SK-N-SH (cell line): ENCODE data around the gene DPM2. TPM values are rescaled to one million over a fixed set of nuclear protein-coding genes. Genes with fewer than 3 reads are reported as not detected.

Source experiments
- CTCF ChIA-PET: fragments of 300-600, 350-600 bp; formaldehyde crosslinking; extraction: SDS; loops from one replicate; lab custom pipeline; 2021; lab: Yijun Ruan, JAX
- POLR2A ChIA-PET: fragments of 350-600 bp; sonication (Branson Sonifier 250); formaldehyde crosslinking; extraction: SDS; loops from one replicate; lab custom pipeline; 2020; ENCODE audit warnings: antibody characterized with exemption, inconsistent platforms; lab: Yijun Ruan, JAX
- DNase-seq: peaks from one replicate; pipeline ENCODE4 v3.0.0; 2012
- H2AFZ ChIP-seq: fragments of 200-600 bp; sonication (generic); 2 replicates; pipeline ENCODE4 v1.8.1; 2016; ENCODE audit warnings: antibody characterized with exemption, mild to moderate bottlenecking, low read depth
- H3F3A ChIP-seq: fragments of 200-600 bp; sonication (generic); replicated peaks from 2 replicates; pipeline ENCODE3; 2016; ENCODE audit warnings: antibody characterized with exemption, mild to moderate bottlenecking; ENCODE audit not compliant: insufficient read depth
- H3K27ac ChIP-seq, 2 experiments: fragments of 200-500 bp in 1 of 2; fragments of 200-600 bp in 1 of 2; sonication (Bioruptor generic) in 1 of 2; sonication (generic), shearing (Covaris generic) in 1 of 2; 2 replicates each; pipeline versions ENCODE4 v1.5.1 to v1.6.1; 2014 to 2016; ENCODE audit warnings: low read depth in 2 of 2, inconsistent platforms in 1 of 2, low read length in 1 of 2, mild to moderate bottlenecking in 1 of 2, mixed read lengths in 1 of 2
- H3K27me3 ChIP-seq: fragments of 200-600 bp; sonication (generic), shearing (Covaris generic); 2 replicates; pipeline ENCODE4 v1.6.1; 2016; ENCODE audit warnings: mixed run types; ENCODE audit not compliant: insufficient read depth
- H3K36me3 ChIP-seq, 2 experiments: fragments of 200-500 bp in 1 of 2; fragments of 200-600 bp in 1 of 2; sonication (Bioruptor generic) in 1 of 2; sonication (generic) in 1 of 2; replicated peaks in 1 of 2; 2 replicates each; pipeline versions ENCODE3 to v1.5.1; 2014 to 2016; ENCODE audit warnings: low read length in 1 of 2, mild to moderate bottlenecking in 1 of 2; ENCODE audit not compliant: insufficient read depth in 2 of 2, control insufficient read depth in 1 of 2
- H3K4me1 ChIP-seq, 2 experiments: fragments of 200-500 bp in 1 of 2; fragments of 200-600 bp in 1 of 2; sonication (Bioruptor generic) in 1 of 2; sonication (generic), shearing (Covaris generic) in 1 of 2; 2 replicates each; pipeline versions ENCODE4 v1.5.1 to v1.6.1; 2014 to 2016; ENCODE audit warnings: low read depth in 1 of 2, low read length in 1 of 2, mixed run types in 1 of 2; ENCODE audit not compliant: insufficient read depth in 2 of 2, control insufficient read depth in 1 of 2
- H3K4me2 ChIP-seq: fragments of 200-600 bp; sonication (generic), shearing (Covaris generic); 2 replicates; pipeline ENCODE4 v1.6.1; 2017; ENCODE audit warnings: mixed run types
- H3K4me3 ChIP-seq, 2 experiments: fragments of 200-500 bp in 1 of 2; fragments of 200-600 bp in 1 of 2; sonication (Bioruptor generic) in 1 of 2; sonication (generic), shearing (Covaris generic) in 1 of 2; 2 replicates each; pipeline versions ENCODE4 v1.5.1 to v1.8.1; 2014 to 2016; ENCODE audit warnings: low read depth in 2 of 2, inconsistent platforms in 1 of 2, low read length in 1 of 2, mild to moderate bottlenecking in 1 of 2, mixed read lengths in 1 of 2, moderate library complexity in 1 of 2
- H3K79me2 ChIP-seq: fragments of 200-600 bp; sonication (generic); 2 replicates; pipeline ENCODE4 v1.8.1; 2017; ENCODE audit warnings: mild to moderate bottlenecking; ENCODE audit not compliant: insufficient read depth
- H3K9ac ChIP-seq: fragments of 200-600 bp; sonication (generic); 2 replicates; pipeline ENCODE4 v1.6.1; 2017; ENCODE audit warnings: mixed run types
- H3K9me2 ChIP-seq: fragments of 200-600 bp; sonication (generic); 2 replicates; pipeline ENCODE4 v1.6.1; 2017; ENCODE audit warnings: mixed run types
- H3K9me3 ChIP-seq: fragments of 200-600 bp; sonication (generic); 2 replicates; pipeline ENCODE4 v1.6.1; 2017; ENCODE audit warnings: mixed run types, mild to moderate bottlenecking, moderate library complexity
- H4K20me1 ChIP-seq: fragments of 200-600 bp; sonication (generic); 2 replicates; pipeline ENCODE4 v1.6.1; 2017; ENCODE audit warnings: mild to moderate bottlenecking, mixed run types; ENCODE audit not compliant: insufficient read depth
- MEF2A ChIP-seq: IDR thresholded peaks from 2 replicates; pipeline ENCODE4 v1.4.0; 2012; ENCODE audit warnings: low read depth, borderline replicate concordance
- MXI1 ChIP-seq: IDR thresholded peaks from 2 replicates; pipeline ENCODE4 v1.6.1; 2012; ENCODE audit warnings: mild to moderate bottlenecking, low read depth, low read length, improper control_type of control experiment
- NFIC ChIP-seq: IDR thresholded peaks from 2 replicates; pipeline ENCODE4 v1.4.0; 2012; ENCODE audit warnings: borderline replicate concordance
- TAF1 ChIP-seq: IDR thresholded peaks from 2 replicates; pipeline ENCODE4 v1.6.1; 2012; ENCODE audit warnings: low read depth, mild to moderate bottlenecking, low read length, moderate library complexity, borderline replicate concordance
- YY1 ChIP-seq: IDR thresholded peaks from 2 replicates; pipeline ENCODE4 v1.4.0; 2012; ENCODE audit warnings: low read depth, mild to moderate bottlenecking
- WGBS: methylation state at CpG from one replicate; pipeline ENCODE4 v1.1.6; 2017; ENCODE audit warnings: low lambda C conversion rate; 5-methylcytosine and 5-hydroxymethylcytosine counted together
- polyA plus RNA-seq, 3 experiments: library from polyadenylated mRNA; depleted of rRNA; stranded (reverse); fragments of >200 nt; gene quantifications; 2 replicates each; pipeline ENCODE4 v1.2.3, GENCODE V29; 2012
- TF ChIP-seq, protein P1 (sequence below): fragments of 200-600 bp; sonication (generic); IDR thresholded peaks from 2 replicates; pipeline ENCODE4 v1.6.1; 2017; ENCODE audit warnings: antibody characterized with exemption, mild to moderate bottlenecking, moderate library complexity
- TF ChIP-seq, protein P2 (sequence below): IDR thresholded peaks from 2 replicates; pipeline ENCODE4 v1.4.0; 2012; ENCODE audit warnings: low read depth, borderline replicate concordance
- TF ChIP-seq, protein P3 (sequence below): IDR thresholded peaks from 2 replicates; pipeline ENCODE4 v1.4.0; 2012; ENCODE audit warnings: low read depth, borderline replicate concordance

DPM2 gene
- polyA plus RNA-seq, 1 of the 3 experiments (the other 2 are of a cell fraction): 106 TPM

DNA sequence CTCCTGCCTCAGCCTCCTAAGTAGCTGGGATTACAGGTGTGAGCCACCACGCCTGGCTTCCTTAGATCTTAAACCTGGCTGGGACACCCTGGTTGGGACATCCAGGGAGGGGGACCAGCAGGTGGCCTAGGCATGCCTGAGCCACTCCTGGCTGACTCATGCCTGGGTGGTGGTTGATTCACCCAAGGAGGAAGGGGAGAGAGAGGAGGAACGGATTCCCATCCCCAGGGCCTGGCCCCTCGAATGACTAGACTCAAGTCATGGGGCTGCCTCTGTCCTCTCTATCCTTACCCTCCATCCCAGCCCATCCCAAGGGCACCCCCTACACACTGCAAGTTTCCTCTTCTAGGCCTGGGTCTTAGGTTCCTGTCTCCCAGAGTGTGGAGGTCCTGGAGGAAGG lies 30.4 kb upstream of the DPM2 start (continued):
- TF ChIP-seq, protein P1, sequence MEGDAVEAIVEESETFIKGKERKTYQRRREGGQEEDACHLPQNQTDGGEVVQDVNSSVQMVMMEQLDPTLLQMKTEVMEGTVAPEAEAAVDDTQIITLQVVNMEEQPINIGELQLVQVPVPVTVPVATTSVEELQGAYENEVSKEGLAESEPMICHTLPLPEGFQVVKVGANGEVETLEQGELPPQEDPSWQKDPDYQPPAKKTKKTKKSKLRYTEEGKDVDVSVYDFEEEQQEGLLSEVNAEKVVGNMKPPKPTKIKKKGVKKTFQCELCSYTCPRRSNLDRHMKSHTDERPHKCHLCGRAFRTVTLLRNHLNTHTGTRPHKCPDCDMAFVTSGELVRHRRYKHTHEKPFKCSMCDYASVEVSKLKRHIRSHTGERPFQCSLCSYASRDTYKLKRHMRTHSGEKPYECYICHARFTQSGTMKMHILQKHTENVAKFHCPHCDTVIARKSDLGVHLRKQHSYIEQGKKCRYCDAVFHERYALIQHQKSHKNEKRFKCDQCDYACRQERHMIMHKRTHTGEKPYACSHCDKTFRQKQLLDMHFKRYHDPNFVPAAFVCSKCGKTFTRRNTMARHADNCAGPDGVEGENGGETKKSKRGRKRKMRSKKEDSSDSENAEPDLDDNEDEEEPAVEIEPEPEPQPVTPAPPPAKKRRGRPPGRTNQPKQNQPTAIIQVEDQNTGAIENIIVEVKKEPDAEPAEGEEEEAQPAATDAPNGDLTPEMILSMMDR: no peak; the same call in 1 of the 2 replicates
- no peak for TF ChIP-seq TAF1
- no peak for TF ChIP-seq MEF2A
- TF ChIP-seq, protein P2, sequence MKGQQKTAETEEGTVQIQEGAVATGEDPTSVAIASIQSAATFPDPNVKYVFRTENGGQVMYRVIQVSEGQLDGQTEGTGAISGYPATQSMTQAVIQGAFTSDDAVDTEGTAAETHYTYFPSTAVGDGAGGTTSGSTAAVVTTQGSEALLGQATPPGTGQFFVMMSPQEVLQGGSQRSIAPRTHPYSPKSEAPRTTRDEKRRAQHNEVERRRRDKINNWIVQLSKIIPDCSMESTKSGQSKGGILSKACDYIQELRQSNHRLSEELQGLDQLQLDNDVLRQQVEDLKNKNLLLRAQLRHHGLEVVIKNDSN: no peak
- TF ChIP-seq YY1: no peak
- TF ChIP-seq, protein P3, sequence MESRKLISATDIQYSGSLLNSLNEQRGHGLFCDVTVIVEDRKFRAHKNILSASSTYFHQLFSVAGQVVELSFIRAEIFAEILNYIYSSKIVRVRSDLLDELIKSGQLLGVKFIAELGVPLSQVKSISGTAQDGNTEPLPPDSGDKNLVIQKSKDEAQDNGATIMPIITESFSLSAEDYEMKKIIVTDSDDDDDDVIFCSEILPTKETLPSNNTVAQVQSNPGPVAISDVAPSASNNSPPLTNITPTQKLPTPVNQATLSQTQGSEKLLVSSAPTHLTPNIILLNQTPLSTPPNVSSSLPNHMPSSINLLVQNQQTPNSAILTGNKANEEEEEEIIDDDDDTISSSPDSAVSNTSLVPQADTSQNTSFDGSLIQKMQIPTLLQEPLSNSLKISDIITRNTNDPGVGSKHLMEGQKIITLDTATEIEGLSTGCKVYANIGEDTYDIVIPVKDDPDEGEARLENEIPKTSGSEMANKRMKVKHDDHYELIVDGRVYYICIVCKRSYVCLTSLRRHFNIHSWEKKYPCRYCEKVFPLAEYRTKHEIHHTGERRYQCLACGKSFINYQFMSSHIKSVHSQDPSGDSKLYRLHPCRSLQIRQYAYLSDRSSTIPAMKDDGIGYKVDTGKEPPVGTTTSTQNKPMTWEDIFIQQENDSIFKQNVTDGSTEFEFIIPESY: no peak

DNA sequence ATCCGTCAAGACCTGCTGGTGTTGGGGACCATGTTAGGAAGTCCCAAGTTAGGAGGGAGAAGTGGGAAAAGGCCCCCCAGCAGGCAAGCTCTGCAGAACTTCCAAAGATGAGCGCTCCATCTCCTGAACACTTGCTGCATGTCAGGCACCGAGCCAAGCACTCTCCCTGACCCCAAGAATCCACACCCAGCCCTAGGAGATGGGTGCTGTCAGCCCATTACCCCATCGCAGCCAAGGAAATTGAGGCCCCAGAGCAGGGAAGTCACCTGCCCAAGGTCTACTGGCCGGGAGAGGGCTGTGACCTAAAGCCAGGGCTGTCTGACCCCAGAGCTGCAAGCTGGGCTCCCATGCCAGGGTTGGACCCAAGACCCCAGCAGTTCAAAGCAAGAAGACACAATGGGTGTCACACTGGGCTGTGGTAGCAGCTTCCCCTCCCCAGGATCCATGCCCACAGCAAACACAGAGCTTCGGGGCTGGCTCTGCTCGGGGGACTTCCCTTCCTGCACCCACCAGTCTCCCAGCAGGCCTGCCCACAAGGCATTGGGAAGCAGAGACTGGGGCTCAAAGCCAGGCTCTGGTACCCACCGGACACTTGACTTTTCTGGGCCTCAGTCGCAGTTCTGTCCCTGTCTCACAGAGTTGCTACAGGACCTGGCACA lies 29.6 kb upstream of the DPM2 start:
- ChIA-PET POLR2A (interaction anchor here (1.9 kb wide), 1 partner anchor 14 kb away, joined by 5 read pairs; the partner anchor contains the start of gene EEIG1), CTCF (interaction anchor here (0.7 to 7.9 kb wide), 5 partner anchors 12 to 68 kb away, joined by 3 to 75 read pairs (median 12); partner anchors contain the start of gene EEIG1)
- Histone ChIP-seq H3K4me2 (peak overlapping the region; percentile 77; the same call in 1 of the 2 replicates), H2AFZ (no peak overlapping the region), H3K27me3 (no peaks in the 10 kb centered on the region), H3K9me3 (no peaks in the 10 kb centered on the region), H3K4me1 (peaks cover 88 to 97% of the 10 kb centered on the region in 2 experiments), H3K4me3 (no peak overlapping the region), H3K79me2 (peaks cover 90% of the 10 kb centered on the region), H3K9ac (no peak overlapping the region), H3K36me3 (no peaks in the 10 kb centered on the region), H3K9me2 (no peaks in the 10 kb centered on the region), H4K20me1 (peaks cover 14% of the 10 kb centered on the region), H3K27ac (peak overlapping the region; percentile 91 to 93; a peak in 3 of 4 replicates), H3F3A (peaks cover 15% of the 10 kb centered on the region)
- no peak for DNase-seq
- TF ChIP-seq NFIC (0 out of 2 replicates have a peak, but pooled peaks have one; percentile 8), MXI1 (no peak)
- WGBS: 38% methylated on average over 1 of the region's 9 CpGs
